VCaP (cell line): ENCODE data around the gene PRDM15.

Experiments
- H3K27ac ChIP-seq: fragments of 450-650 bp; 2 replicates; pipeline ENCODE4 v1.5.1; 2017
- CTCF ChIP-seq: fragments of 450-650 bp; conservative IDR thresholded peaks from 2 replicates; pipeline ENCODE4 v1.5.1; 2017; ENCODE audit warnings: mild to moderate bottlenecking, moderate library complexity

PRDM15 gene

DNA sequence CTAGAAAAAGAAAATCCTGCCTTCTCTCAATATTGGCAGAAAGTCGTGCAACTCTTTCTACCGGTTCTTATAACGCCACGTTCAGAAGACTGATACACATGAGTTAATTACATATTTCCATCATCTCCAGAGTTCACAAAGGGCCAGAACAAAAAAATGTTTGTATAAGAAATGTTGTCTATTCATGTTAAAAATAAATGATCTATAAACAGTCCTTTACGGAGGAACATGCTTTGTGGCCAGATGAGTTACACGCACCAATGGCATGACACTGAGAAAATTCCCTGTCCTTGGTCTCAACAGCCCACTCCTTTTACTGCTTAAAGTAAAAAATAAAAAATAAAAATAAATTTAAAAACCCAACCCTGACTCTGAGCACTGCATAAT lies 45.2 kb upstream of the PRDM15 start:
- no peak overlapping the region; the same call in 1 of the 2 replicates for H3K27ac ChIP-seq
- no peak for TF ChIP-seq CTCF

DNA sequence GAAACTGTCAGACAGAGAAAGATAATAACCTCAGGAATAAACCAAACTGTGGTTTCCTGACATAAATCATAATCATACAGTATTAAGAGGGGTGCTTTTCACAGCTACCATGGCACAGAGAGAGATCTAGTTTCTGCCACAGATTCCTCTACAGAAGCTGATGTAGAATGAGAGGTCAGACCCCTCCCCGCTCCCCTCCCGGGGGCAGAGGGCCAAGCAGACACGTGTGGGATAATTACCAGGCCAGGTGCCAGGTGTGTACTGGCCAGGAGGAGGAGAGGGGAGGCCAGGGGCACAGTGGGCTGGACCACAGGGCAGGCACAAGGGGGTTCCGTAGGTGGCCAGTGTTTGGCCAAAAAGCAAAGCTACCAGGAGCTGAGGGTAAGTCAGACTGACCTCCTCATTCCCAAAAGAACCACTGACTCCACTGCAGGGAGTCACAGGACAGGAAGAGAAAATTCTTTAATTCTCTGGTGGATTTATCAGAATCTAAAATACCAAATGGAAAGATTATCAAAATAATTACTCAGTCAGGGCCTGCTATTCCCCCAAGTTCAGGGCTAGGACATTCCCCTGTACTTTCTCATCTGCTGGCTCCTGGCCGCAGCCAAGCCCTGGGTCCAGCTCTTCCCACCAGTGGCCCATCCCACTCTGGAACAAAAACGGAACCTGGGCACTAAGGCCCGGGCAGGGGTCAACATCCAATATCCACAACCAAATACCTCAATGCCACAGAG lies 44.7 kb upstream of the PRDM15 start:
- H3K27ac ChIP-seq, result no peak overlapping the region; the same call in 1 of the 2 replicates

GRCh38 chr21:41923186-41923585 lies 44.0 kb upstream of the PRDM15 start:
- no peak for TF ChIP-seq CTCF
- no peak overlapping the region for H3K27ac ChIP-seq

More for the DNA sequence above, 44.7 kb upstream of the PRDM15 start:
- no peak for TF ChIP-seq CTCF

GRCh38 chr21:41921021-41921420 lies 41.9 kb upstream of the PRDM15 start:
- TF ChIP-seq CTCF, result no peak
- no peak overlapping the region for H3K27ac ChIP-seq

- no peak for TF ChIP-seq CTCF
- no peak overlapping the region for H3K27ac ChIP-seq
Measured at GRCh38 chr21:41920476-41920875, 41.3 kb upstream of the PRDM15 start.

GRCh38 chr21:41919666-41920398 lies 40.7 kb upstream of the PRDM15 start:
- no peak overlapping the region for H3K27ac ChIP-seq
- TF ChIP-seq CTCF, result no peak

DNA sequence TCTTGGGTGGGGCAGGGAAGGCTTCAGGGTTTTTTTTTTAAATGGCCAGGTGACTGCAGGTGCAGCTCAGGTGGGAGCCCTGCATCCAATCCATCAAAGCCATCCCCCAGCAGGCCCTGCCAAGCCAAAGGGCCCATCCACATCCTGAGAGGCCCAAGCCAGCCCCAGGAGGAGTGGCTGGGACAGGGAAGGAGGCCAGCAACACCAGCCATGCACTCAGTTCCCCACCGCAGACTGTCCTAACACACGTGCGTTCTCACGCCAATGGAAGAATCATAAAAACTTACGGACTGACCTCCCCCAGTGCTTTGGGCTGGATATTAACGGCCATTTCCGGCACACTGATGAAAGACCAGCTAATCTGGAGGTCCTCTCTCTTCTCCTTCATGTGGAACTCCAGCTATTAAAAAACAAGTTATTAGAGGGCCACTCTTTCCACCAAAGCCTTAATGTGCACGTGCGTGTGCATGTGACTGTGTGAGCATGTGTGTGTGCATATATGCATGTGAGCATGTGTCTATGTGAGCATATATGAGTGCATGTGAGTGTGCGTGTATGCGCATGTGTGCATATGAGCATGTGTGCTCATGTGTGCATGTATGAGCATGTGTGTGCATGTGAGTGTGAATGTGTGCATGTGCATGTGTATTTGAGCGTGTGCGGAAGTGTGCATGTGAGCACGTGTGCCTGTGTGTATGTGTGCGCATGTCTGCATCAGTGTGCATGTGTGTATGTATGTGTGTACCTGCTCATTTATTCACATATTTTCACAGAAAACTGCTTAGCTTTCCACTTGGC lies 39.6 kb upstream of the PRDM15 start:
- TF ChIP-seq CTCF, result no peak
- H3K27ac ChIP-seq, result no peak overlapping the region
